Astrocyte of the spinal cord (primary cell): ENCODE measurements around the gene C10orf90.
A peak's percentile ranks its signal among the peaks of the same experiment; 100 is the strongest.

ENCODE experiments used
- DNase-seq: peaks from one replicate; pipeline ENCODE4 v3.0.0; 2011; ENCODE audit warnings: low read depth, low spot score
- H3K4me3 ChIP-seq: 2 replicates; pipeline ENCODE4 v1.5.1; 2011; ENCODE audit warnings: low read depth, mild to moderate bottlenecking, low read length, moderate library complexity
- CTCF ChIP-seq: IDR thresholded peaks from 2 replicates; pipeline ENCODE4 v1.5.1; 2012; ENCODE audit warnings: low read depth, mild to moderate bottlenecking, low read length, inconsistent platforms
- in situ Hi-C: cut with HindIII; loops from 2 replicates; pipeline ENCODE4 v1.10.0; 2017; ENCODE audit warnings: low sequenced_read_pairs

C10orf90 gene

DNA sequence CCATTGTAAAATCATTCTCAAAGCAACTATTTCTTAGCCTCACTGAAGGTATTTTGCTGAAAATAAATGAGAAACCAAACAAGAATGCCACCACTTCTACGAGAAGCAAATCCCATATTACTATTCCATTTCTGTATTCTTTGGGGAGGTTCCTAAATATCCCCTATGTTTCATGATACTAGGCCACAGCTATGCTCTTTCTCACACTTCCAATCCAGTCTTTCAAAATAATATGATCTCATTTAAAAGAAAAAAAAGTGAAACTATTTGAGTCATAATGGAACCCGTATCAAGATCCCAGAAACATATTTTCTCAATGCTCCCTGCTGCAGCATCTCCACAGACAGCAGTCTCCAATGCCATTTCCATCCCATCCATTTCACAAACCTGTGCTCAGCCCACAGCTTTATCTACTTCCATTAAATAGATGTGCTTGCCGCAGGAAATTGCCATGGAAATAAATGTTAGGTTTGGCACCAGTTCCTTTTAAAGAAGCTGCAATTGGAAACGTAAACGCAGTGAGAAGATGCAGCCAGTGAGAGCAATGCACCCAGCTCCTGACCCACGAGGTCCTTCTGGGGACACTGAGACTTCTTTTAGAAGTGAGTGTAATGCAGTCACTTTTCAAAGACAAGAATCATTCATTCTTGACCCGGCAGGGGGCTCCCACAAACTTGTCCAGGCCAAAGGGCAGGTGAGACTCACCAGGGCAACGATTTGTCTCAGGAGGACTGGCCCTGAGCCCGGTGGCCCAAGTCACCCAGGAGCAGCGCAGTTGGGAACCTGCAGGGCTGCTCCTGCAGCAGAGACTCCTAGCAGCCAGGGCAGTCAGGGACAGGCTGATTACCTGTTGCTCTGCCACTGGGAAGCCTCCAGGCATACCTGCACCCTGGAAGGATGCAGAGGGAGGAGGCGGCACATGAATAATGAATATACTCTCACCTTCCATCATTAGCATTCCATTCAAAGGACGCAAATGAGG, 99.6 kb downstream of the C10orf90 start:
- H3K4me3 ChIP-seq, result no peak overlapping the region
- peak; percentile 49 for DNase-seq
- no peak for TF ChIP-seq CTCF
- in situ Hi-C loops, result no loop called here

GRCh38 chr10:126570245-126570570, 100.3 kb downstream of the C10orf90 start:
- no peak for TF ChIP-seq CTCF
- no peak overlapping the region for H3K4me3 ChIP-seq
- in situ Hi-C loops, result no loop called here
- no peak for DNase-seq

DNA sequence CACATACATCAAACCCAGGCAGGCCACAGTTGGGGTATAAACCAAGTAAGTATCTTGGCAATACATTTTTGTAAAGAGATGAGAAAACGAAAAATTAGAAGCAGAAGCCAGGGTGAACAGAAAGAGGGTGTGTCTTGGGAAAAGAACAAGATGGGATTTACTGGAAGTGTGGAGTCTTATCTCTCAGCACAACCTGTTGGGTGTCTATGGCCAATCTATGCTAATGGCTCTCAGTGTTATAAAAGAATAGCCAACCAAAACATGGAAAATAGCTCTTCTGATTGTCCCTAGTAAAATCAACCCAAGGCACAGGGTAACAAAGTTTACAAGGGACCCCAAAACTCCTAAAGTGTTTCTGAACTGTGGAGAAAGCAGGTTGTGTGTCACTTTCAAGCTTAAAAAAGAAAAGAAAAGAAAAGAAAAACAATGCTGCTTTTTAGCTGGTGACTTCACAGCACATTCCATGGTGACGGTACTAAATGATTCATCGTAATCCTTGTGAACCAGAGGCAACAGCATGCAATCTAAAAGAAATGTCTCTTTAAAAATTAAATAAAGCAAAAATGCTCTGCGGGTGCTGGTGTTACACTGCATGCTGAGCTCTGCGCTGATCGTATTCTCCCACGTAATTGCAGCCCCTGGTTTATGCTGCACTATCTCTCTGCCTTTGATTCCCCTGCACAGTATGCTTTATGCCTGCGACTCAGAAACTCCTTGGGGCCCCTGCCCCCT, 100.8 kb downstream of the C10orf90 start:
- TF ChIP-seq CTCF, result no peak
- peak; percentile 92 for DNase-seq
- no peak overlapping the region for H3K4me3 ChIP-seq
- in situ Hi-C loops, result no loop called here

DNA sequence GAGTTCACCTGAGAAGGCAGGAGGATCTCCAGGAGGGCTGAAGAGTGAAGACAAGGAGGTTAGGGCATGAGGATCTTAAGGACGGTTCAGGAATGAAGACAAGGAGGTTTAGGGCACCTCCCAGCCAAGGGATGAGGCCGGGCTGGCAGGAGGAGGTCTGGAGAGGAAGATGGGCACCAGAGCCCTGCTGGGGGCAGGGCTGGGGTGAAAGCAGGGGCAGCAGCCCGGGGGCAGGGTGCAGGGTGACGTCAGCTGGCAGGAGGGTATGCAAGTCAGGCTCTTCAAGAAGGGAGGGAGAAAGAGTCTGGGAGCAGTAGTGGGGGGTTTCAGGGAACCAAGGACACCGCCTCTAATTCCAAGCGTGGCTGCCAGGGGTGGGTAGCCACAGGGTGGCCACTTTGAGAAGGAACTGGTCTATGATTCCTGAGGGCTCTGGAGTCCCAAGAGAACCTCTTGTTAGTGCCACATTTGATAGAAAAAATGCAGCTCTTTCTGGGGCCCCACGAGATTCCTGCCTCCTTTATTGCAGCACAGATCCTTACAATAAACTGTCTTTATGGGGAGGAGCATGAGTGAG, 101.6 kb downstream of the C10orf90 start:
- H3K4me3 ChIP-seq, result no peak overlapping the region
- DNase-seq, result no peak
- in situ Hi-C loops, result no loop called here
- no peak for TF ChIP-seq CTCF

GRCh38 chr10:126565871-126566270, 104.6 kb downstream of the C10orf90 start:
- no peak for DNase-seq
- in situ Hi-C loops, result no loop called here
- no peak for TF ChIP-seq CTCF
- no peak overlapping the region for H3K4me3 ChIP-seq

DNA sequence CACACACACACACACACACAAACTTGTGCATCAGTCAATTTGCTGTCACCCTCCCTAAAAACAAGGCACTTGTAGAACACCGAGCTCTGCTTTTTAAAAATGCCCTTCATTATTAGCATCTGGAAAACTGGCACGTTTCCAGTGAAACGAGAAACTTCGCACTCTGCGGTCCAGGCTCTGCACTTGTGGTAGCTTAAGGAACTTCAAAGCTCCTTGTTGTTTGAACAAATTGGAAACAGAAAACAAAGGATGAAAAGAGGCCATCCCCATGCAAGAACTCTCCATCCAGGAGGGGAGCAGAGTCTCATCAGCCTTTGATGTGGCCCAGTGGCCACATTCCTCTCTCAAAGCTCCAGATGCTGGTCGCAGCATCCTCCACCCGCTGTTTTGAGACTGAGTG, 105.1 kb downstream of the C10orf90 start:
- DNase-seq, result peak; percentile 61
- in situ Hi-C loops, result no loop called here
- H3K4me3 ChIP-seq, result no peak overlapping the region
- TF ChIP-seq CTCF, result no peak
